ENCODE measurements around the gene IFI6. TPM values are rescaled to one million over a fixed set of nuclear protein-coding genes. Genes with fewer than 3 reads are reported as not detected.

The IFI6 gene
- total and polyA plus RNA-seq, 2 donors (not counting 1 experiment from before 2014, with no cell fraction given), result 43.7 to 68.4 TPM

DNA sequence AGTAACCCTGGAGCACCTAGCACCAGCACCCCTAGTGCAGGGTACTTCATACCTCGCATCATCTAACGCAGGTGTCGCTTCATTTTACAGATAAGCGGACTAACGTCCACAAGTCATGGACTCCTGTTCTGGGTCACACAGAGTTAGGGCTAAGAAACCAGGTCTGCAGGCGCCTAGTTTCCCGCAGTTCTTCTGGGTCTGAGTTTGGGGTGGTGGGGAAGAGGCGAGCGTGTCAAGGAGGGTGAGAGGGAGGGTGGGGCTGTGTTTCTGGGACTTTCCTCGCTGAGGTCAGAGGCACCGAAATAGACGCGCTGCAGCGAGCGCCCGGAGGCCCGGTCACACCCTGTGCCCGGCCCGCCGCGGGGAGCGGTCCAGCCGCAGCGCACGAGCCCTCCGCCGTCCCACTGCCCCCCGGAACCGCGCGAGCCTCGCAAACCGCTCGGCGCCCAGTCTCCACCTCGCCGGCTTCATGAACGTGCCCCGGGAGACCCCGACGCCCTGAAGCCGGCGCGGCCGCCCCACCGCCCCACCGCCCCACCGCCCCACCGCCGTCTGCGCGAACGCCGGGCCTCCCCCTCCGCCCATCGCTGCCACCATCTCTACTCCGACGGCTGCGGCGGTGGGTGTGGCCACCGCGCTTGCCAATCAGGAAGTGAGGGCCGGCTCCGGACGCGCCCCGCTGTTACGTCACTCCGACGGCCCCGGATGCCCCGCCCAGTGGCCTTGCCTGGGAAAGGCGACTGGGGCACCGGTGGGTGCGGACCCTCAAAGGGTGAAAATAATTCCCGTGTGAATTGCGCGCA lies 12.3 kb downstream of the IFI6 start:
- TF ChIP-seq, protein P1, sequence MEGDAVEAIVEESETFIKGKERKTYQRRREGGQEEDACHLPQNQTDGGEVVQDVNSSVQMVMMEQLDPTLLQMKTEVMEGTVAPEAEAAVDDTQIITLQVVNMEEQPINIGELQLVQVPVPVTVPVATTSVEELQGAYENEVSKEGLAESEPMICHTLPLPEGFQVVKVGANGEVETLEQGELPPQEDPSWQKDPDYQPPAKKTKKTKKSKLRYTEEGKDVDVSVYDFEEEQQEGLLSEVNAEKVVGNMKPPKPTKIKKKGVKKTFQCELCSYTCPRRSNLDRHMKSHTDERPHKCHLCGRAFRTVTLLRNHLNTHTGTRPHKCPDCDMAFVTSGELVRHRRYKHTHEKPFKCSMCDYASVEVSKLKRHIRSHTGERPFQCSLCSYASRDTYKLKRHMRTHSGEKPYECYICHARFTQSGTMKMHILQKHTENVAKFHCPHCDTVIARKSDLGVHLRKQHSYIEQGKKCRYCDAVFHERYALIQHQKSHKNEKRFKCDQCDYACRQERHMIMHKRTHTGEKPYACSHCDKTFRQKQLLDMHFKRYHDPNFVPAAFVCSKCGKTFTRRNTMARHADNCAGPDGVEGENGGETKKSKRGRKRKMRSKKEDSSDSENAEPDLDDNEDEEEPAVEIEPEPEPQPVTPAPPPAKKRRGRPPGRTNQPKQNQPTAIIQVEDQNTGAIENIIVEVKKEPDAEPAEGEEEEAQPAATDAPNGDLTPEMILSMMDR (conservative IDR thresholded peaks at IDR 0.05 in 1 of 2, IDR thresholded peaks at IDR 0.05 in 1 of 2; ENCODE audit: low read depth in 1 of 2, low read length in 2 of 2), result no peak
- no peak for TF ChIP-seq EZH2 (IDR thresholded peaks at IDR 0.05; ENCODE audit: low read length, missing control alignments)
- Histone ChIP-seq H2AFZ (ENCODE audit: low read length) (peak overlapping the region; percentile 74), H3K36me3 (ENCODE audit: control insufficient read depth, insufficient read depth, low read length) (no peaks in the 10 kb centered on the region), H3K4me3 (replicated peaks in 1 of 4; ENCODE audit: control extremely low read depth in 1 of 4, insufficient read depth in 1 of 4, low read depth in 3 of 4, low read length in 4 of 4) (peak overlapping the region; percentile 4 to 49 (median 30)), H3K27ac (ENCODE audit: insufficient read depth, low read length) (peak overlapping the region; percentile 69), H3K9me3 (ENCODE audit: control insufficient read depth, insufficient read depth, low read depth, low read length) (no peaks in the 10 kb centered on the region), H3K4me2 (ENCODE audit: extremely low read depth, insufficient read depth, low read length) (no peak overlapping the region), H3K9ac (ENCODE audit: insufficient read depth, low read length) (peak overlapping the region; percentile 57), H3K79me2 (ENCODE audit: control insufficient read depth, insufficient read depth, low read length) (no peaks in the 10 kb centered on the region), H4K20me1 (ENCODE audit: control insufficient read depth, extremely low read depth, insufficient read depth, low read length) (no peaks in the 10 kb centered on the region), H3K27me3 (ENCODE audit: control insufficient read depth, insufficient read depth, low read length) (no peaks in the 10 kb centered on the region), H3K4me1 (ENCODE audit: control insufficient read depth, extremely low read depth, insufficient read depth, low read length) (peaks cover 10% of the 10 kb centered on the region)
- peak; percentile 78 to 79 for DNase-seq (ENCODE audit: low read depth in 2 of 2)

DNA sequence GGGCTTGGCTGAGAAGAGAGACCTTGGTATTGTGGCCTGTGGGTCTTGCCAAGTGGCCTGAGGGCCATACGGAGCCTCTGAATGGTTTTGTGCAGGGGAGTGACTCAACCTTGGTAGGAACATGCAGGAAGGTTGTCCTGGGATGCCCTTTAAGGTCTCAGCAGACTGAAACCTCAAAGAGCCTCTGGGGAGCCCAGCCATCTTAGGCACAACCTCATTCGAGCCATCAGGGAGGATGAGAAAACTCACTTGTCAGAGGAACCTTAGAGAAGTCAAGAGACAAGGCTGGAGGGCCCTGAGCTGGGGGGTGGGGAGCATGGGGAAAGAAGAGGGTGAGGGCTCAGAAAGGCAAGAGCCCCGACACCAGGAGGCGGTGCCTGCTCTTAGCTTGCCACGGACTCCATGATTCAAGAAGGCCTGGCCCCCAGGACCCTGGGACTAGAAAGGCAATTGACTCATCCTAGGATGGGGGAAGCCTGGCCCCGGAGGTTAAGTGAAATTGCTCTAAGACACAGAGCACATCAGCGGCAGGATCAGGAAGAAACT lies 13.0 kb downstream of the IFI6 start:
- Histone ChIP-seq H3K36me3 (ENCODE audit: control insufficient read depth, insufficient read depth, low read length) (no peaks in the 10 kb centered on the region), H3K4me1 (ENCODE audit: control insufficient read depth, extremely low read depth, insufficient read depth, low read length) (peaks cover 10% of the 10 kb centered on the region), H2AFZ (ENCODE audit: low read length) (no peak overlapping the region), H3K27ac (ENCODE audit: insufficient read depth, low read length) (peak overlapping the region; percentile 69), H3K9me3 (ENCODE audit: control insufficient read depth, insufficient read depth, low read depth, low read length) (no peaks in the 10 kb centered on the region), H3K27me3 (ENCODE audit: control insufficient read depth, insufficient read depth, low read length) (no peaks in the 10 kb centered on the region), H3K4me3 (replicated peaks in 1 of 4; ENCODE audit: control extremely low read depth in 1 of 4, insufficient read depth in 1 of 4, low read depth in 3 of 4, low read length in 4 of 4) (peak overlapping the region in 1 of 4 experiments; percentile 12), H4K20me1 (ENCODE audit: control insufficient read depth, extremely low read depth, insufficient read depth, low read length) (no peaks in the 10 kb centered on the region), H3K79me2 (ENCODE audit: control insufficient read depth, insufficient read depth, low read length) (no peaks in the 10 kb centered on the region), H3K4me2 (ENCODE audit: extremely low read depth, insufficient read depth, low read length) (no peak overlapping the region), H3K9ac (ENCODE audit: insufficient read depth, low read length) (no peak overlapping the region)
- peak; percentile 56 to 71 for DNase-seq (ENCODE audit: low read depth in 2 of 2)
- TF ChIP-seq EZH2 (IDR thresholded peaks at IDR 0.05; ENCODE audit: low read length, missing control alignments), result no peak
- TF ChIP-seq, protein P1 (conservative IDR thresholded peaks at IDR 0.05 in 1 of 2, IDR thresholded peaks at IDR 0.05 in 1 of 2; ENCODE audit: low read depth in 1 of 2, low read length in 2 of 2), result no peak

DNA sequence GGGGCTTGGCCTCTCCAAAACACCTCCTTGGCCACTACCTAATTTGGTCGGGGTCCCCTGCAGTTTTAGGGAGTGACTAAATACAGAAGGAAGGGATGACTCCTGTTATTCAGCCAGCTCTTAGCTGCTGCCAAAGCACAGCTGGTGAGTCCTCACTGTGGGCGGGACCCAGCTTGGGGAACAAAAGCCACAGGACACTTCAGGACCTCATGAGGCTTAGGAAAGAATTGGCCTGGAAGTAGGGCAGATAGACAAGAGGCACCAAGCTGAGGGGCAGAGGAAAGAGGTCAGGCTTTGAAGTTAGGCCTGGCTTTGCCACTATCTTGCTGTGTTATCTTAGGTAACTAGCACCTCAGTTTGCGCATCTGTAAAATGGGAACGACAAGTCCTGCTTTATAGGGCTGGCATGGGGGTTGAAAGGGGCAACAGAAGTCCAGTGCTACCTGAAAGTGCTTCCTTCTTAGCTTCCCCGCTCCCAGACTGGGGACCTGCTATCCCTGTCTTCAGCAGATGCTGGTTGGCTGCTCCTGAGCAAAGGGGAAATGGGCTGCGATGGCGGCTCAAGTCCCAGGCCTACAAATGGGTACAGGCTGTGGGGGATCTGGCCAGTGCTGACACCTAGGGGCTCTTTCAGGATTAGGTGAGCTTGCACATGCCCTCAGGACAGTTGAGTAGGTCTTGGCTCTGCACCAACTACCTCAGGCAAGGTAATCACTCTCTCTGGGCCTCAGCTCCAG lies 15.7 kb downstream of the IFI6 start:
- peak; percentile 72 to 77 for DNase-seq (ENCODE audit: low read depth in 2 of 2)
- no peaks in the 10 kb centered on the region for H3K9me3 ChIP-seq (ENCODE audit: control insufficient read depth, insufficient read depth, low read depth, low read length)
- no peak overlapping the region for H3K4me3 ChIP-seq (replicated peaks in 1 of 4; ENCODE audit: control extremely low read depth in 1 of 4, insufficient read depth in 1 of 4, low read depth in 3 of 4, low read length in 4 of 4)
- TF ChIP-seq, protein P1 (conservative IDR thresholded peaks at IDR 0.05 in 1 of 2, IDR thresholded peaks at IDR 0.05 in 1 of 2; ENCODE audit: low read depth in 1 of 2, low read length in 2 of 2), result no peak
- TF ChIP-seq EZH2 (IDR thresholded peaks at IDR 0.05; ENCODE audit: low read length, missing control alignments), result no peak
- H2AFZ ChIP-seq (ENCODE audit: low read length), result no peak overlapping the region
- H3K36me3 ChIP-seq (ENCODE audit: control insufficient read depth, insufficient read depth, low read length), result no peaks in the 10 kb centered on the region
- no peak overlapping the region for H3K4me2 ChIP-seq (ENCODE audit: extremely low read depth, insufficient read depth, low read length)
- no peaks in the 10 kb centered on the region for H4K20me1 ChIP-seq (ENCODE audit: control insufficient read depth, extremely low read depth, insufficient read depth, low read length)
- H3K27ac ChIP-seq (ENCODE audit: insufficient read depth, low read length), result no peak overlapping the region
- H3K9ac ChIP-seq (ENCODE audit: insufficient read depth, low read length), result no peak overlapping the region
- H3K4me1 ChIP-seq (ENCODE audit: control insufficient read depth, extremely low read depth, insufficient read depth, low read length), result peaks cover 5% of the 10 kb centered on the region
- no peaks in the 10 kb centered on the region for H3K27me3 ChIP-seq (ENCODE audit: control insufficient read depth, insufficient read depth, low read length)
- no peaks in the 10 kb centered on the region for H3K79me2 ChIP-seq (ENCODE audit: control insufficient read depth, insufficient read depth, low read length)

Measured in fibroblast of lung (primary cell).